ENCODE results near the gene ALOX15.
A peak's percentile ranks its signal among the peaks of the same experiment; 100 is the strongest.
"Not testable (repeated sequence)": the region's sequence is repeated elsewhere in the genome, so short reads cannot be mapped to it uniquely, and the experiment has no call there.

Gene ALOX15

GRCh38 chr17:4641297-4642195, at the start of gene ALOX15:
ALOX15 (minus strand) TSS chr17:4641678; CDS start chr17:4641651, 27 bp downstream.
- no peak for DNase-seq (ENCODE audit: low read depth)

- DNase-seq (ENCODE audit: low read depth) = no peak
These were observed 49.3 kb upstream of the ALOX15 start for GRCh38 chr17:4690745-4691144.

- not testable (repeated sequence) for DNase-seq (ENCODE audit: low read depth)
These were observed 48.4 kb upstream of the ALOX15 start for GRCh38 chr17:4689872-4690271.

- DNase-seq (ENCODE audit: low read depth) = not testable (repeated sequence)
These were observed 42.3 kb upstream of the ALOX15 start for GRCh38 chr17:4683739-4684138.

GRCh38 chr17:4679658-4680057, 38.2 kb upstream of the ALOX15 start:
- no peak for DNase-seq (ENCODE audit: low read depth)

GRCh38 chr17:4678448-4679026, 37.1 kb upstream of the ALOX15 start:
- no peak for DNase-seq (ENCODE audit: low read depth)

- DNase-seq (ENCODE audit: low read depth) = no peak
These were observed 35.3 kb upstream of the ALOX15 start for GRCh38 chr17:4676791-4677190.

- no peak for DNase-seq (ENCODE audit: low read depth)
These were observed 34.3 kb upstream of the ALOX15 start for GRCh38 chr17:4675791-4676190.

GRCh38 chr17:4674685-4674998, 33.2 kb upstream of the ALOX15 start:
- no peak for DNase-seq (ENCODE audit: low read depth)

- no peak for DNase-seq (ENCODE audit: low read depth)
These were observed 32.7 kb upstream of the ALOX15 start for GRCh38 chr17:4673986-4674684.

GRCh38 chr17:4673169-4673568, 31.7 kb upstream of the ALOX15 start:
- DNase-seq (ENCODE audit: low read depth) = no peak

GRCh38 chr17:4672751-4673150, 31.3 kb upstream of the ALOX15 start:
- DNase-seq (ENCODE audit: low read depth) = no peak

GRCh38 chr17:4672055-4672630, 30.7 kb upstream of the ALOX15 start:
- no peak for DNase-seq (ENCODE audit: low read depth)

GRCh38 chr17:4667166-4667565, 25.7 kb upstream of the ALOX15 start:
- DNase-seq (ENCODE audit: low read depth) = no peak

- DNase-seq (ENCODE audit: low read depth) = no peak
These were observed 24.8 kb upstream of the ALOX15 start for GRCh38 chr17:4666296-4666695.

- no peak for DNase-seq (ENCODE audit: low read depth)
These were observed 23.5 kb upstream of the ALOX15 start for GRCh38 chr17:4665027-4665426.

GRCh38 chr17:4664230-4664629, 22.8 kb upstream of the ALOX15 start:
- no peak for DNase-seq (ENCODE audit: low read depth)

- DNase-seq (ENCODE audit: low read depth) = no peak
These were observed 22.2 kb upstream of the ALOX15 start for GRCh38 chr17:4663711-4664110.

- DNase-seq (ENCODE audit: low read depth) = peak; percentile 68
These were observed 17.2 kb upstream of the ALOX15 start for GRCh38 chr17:4658478-4659305.

GRCh38 chr17:4657678-4658077, 16.2 kb upstream of the ALOX15 start:
- no peak for DNase-seq (ENCODE audit: low read depth)

GRCh38 chr17:4655933-4656332, 14.5 kb upstream of the ALOX15 start:
- not testable (repeated sequence) for DNase-seq (ENCODE audit: low read depth)

- no peak for DNase-seq (ENCODE audit: low read depth)
These were observed 11.5 kb upstream of the ALOX15 start for GRCh38 chr17:4652997-4653396.
